HG02610 (cell line): ENCODE data around the gene MRPL24.

ENCODE experiments used
- ATAC-seq: cut with Tn5 transposase; IDR thresholded peaks from one replicate; pipeline ENCODE4 v1.9.1; 2021; ENCODE audit warnings: mild to moderate bottlenecking, moderate library complexity; ENCODE audit not compliant: unreplicated experiment

The MRPL24 gene

DNA sequence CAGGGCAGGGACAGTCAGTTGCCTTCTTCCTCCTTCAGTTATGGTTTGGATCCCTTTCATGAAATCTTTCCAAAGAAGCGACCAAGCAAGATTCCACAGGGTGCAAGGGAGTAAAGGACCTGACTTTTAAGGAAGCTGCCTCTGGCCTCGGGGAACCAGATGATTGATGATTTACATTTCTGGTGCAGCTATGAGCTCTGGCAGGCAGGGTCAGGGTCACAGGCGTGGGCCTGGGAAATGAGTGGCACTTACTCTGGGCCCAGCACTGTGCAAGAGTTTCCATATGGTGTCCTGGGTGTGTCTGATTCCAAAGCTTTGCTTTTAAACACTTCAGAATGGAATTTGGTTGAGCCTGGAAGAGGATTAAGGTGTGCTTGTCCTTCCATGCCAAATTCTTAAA lies 28.3 kb downstream of the MRPL24 start:
- ATAC-seq, result no peak

DNA sequence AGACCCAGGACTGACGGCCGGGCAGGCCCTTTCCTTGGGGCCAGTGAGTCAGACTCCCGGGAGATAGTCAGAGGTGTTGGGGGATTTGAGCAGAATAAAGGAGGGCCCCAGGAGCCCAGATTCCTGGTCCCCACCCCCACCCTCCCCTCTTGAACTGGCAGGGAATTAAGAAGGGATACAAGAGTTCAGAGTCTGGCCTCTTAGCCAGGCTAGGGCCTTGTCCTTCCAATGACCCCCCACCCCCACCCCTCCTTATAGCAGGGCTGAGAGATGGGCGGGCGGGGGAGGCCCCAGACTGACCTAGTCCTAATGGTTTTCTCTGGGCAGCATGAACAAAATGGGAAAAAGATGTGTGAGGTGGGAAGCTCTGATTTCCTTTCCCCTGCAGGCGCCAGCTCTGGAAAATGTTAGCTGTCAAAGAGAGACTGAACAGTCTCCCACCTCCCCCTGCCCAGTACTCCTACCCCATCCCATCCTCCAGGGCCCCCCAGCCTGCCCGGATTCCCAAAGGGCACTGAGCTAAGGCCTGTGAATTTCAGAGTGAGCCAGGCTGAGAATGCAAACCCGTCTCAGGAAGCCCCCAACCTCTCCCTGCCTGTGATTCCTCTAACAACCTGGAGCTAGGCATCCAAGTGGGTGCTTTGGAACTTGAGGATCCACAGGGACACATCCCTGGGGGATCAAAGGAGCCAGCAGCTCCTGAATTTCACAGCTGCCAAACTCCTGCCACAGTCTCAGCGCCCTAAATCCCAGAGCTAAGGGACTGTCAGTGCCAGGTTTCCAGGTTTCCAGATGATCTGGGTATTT lies 29.7 kb downstream of the MRPL24 start:
- no peak for ATAC-seq

DNA sequence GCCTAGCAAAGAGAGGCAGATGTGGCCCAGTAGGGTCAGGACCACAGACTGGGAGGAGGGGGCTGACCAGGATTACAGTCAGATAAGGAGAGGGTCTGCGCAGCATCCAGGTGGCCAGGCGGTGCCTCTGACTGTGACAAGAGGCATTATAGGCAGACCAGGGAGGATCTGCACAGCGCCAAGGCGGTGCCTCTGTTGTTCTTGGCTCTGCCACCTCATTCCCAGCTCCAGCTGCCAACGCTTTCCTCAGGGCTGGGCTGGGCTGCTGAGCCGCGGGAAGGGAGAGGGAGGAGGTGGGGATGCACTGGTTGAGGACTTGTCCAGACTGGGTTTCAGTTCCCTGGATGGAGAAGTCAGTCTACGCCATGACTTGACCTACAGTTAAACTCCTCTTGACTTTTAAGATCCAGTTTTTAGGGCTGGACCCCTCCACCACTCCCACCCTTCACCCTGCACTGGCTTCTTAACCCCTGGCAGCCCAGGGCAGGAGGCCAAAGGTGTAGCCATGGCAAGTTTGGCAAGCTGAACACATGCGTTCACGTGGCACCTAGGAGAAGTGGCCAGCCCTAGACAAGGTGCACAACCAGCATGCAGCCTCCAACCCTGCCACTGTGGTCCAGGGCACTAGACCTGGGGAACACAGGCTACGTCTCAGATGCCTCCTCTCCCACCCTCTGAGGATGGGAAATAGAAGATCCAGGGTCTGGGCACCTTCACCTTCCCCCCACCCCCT lies 31.0 kb downstream of the MRPL24 start:
- no peak for ATAC-seq

DNA sequence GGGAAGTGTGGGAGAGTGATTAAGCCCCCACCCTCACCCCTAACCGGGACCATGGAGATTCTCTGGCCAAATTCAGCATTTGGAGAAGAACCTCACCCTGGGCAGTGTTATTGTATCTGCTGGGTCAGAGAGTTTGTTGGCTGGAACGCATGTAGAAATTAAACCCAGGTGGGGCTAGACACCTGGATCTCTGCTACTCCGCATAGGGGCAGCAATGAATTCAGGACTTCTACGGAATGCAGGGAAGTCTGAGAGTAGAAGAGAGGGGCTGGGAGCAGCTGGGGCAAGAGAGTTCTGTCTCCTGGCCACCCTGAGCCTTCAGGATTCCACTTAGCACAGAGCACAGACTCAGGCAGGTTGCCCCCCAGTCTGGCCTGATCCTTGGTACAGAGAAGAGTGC lies 31.9 kb downstream of the MRPL24 start:
- no peak for ATAC-seq

DNA sequence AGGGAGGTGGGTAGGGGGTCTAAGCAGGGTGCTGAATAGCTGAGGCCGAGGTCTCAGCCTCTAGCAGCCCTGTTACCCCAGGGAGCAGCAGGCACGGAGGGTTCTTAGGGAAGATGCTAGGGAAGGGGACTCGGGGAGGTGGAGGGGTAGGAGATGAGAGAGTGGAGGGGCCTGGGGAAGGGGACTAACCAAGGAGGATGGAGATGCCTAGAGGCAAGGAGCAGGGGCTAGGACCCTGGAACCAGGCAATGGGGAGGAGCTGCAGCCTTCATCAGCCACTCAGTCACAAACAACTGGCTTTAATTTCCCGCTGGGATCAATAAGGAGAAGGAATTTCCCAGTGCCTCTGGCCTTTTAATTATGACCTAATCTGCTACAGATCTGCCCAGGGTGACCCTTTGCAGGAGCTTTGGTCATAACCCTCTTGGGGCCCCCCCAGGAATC lies 32.6 kb downstream of the MRPL24 start:
- no peak for ATAC-seq

DNA sequence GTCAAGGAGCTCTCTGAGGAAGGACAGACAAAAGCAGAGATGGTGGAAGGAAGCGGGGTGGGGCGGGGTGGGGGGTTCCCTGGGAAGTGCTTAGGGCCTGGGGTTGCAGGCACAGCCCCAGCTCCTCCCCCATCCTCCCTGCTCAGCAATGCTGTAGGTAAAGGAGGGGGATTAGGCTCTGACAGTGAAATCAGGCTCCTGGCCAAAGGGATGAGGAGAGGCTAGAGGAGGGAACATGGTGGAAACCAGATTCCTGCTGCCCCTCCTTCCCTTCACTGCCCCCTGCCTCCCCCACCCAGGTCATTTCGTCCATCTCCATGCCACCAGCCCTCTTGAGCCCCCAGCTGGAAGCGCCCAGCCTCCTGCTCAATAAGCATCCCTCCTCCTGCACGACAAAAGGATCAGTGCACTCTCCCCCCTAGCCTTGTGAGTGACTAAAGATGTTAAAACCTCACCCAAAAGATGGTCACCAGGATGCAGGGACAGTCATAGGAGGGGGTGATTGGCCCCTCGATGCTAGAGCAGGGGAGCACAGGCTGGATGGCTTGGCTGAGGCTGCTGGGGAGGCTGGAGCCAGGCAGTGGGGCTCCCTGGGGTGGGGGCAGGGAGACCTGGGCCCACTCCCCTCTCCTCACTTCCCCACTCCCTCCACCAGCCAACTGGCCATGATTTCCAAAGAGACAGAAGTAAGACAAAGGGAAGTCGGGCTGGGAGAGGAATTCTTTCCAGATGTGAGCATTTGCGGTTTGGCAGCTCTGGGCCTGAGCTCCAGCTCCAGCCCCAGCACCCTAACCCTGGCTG lies 33.3 kb downstream of the MRPL24 start:
- no peak for ATAC-seq

DNA sequence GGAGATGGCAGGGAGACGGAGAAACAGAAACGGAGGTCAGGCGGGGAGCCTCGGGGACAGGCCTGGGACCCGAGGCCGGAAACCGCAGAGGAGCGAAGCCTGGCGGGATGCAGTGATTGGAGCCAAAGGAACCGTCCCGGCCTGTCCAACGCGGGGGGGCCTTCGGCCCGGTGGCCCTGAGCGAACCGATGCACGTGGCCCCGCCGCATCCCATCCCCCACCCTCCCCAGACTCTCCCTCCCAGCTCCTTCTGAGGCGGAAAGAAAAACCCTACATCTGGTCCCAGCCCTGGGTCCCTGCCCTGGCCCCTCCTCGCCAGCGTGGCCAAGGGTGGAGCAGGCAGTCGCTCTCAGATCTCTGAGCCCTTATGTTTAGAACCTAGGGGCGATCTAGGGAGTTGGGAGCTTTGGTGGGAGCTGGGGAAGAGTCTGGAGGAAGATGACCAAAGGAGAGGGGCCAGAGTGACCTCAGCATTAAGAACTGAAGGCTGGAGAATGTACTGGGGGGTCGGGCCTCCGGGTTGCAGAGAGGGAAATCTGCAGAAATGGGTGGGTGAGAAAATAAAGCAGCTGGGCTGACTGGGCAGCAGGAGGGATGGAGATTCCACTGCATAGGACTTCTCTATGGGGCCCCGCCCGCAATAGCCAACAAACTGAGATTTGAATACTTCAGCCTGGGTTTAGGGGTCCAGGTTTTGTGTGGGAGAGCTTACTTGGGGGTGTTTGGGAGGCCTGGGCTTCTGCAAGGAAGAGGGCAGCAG lies 34.1 kb downstream of the MRPL24 start:
- no peak for ATAC-seq

DNA sequence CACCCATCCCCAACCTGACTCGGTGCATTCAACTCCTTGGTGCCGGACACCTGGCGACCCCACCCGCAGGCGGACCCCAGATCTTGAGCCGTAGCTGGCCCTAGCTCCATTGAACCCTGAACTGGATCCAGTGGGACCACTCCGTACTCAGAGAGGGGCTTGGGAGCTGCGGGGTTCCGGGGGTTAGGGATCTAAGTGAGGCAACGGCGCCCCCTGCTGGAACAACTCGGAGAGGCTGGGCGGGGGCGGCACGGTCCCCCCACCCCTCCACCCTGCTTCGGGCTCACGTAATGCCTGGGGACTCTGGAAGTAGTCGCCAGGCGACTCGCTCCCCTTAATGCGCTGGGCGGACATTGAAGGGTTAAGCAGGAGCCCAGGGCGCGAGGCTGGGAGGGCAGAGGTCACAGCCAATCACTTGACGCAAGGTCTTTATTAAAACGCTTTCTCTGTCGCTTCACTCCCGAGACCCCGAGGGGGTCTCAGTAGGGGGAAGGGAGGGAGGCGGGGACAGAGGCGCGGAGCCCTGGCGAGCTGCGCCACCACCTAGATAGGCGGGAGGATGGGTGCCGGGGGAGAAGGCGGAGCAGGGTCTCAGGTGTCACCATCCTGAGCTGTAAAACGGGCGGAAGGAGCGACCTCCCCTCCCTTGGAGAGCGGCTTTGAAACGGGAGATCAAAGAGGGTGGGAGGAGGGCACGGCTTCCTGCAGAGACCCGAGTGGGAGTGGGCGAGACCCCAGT lies 34.8 kb downstream of the MRPL24 start:
- no peak for ATAC-seq

DNA sequence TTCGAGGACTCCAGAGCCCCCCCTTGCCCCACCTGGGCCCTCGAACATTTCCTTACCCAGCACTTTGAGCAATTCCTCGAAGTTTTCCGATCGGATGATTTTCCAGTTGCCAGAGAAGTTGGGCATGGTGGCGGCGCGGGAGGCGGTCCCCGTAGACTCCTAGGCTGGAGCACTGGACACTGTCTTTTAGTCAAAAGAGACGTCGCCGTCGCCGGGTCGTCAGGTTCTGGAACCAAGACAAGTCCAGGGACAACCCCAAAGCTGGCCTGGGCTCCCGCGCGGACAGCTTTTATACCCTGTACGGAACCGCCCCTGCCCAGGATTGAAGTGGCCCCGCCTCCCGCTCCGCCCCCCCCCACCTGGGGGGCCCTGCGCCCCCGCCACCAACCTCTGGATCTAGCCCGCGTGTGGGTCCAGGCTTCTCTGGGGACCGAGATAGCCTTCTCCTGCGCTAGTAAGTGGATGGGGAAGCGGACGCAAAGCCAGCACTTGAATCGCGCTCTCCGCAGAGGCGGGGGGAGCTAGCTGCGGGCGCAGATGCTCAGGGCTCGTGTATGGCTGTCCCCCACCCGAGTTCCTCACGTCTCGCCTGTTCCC lies 35.5 kb downstream of the MRPL24 start, which contains the start of gene CRABP2:
Gene CRABP2, minus strand, starts transcription at position 263 of the 597 bp plus-strand sequence. Its CDS starts 137 bp downstream, at position 126.
- ATAC-seq, result no peak

DNA sequence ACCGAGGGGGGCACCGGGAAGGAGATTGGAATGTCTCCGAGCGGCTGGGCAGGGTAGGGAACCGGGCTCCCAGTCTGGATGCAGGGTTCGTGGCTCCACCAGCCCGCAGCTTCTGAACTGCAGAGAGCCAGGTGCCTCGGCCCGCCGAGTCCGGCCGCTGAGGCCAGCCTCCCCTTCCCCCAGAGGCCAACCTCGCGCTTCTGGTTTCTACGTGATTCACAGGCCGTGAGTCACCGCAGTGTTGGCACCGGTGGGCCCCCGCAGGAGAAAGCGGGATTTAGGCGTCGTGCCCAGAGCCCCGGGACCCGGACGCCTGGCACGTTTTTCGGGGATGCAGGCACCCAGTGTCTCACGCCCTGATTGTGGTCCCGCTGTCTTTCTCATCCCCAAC lies 36.0 kb downstream of the MRPL24 start:
- ATAC-seq, result no peak

DNA sequence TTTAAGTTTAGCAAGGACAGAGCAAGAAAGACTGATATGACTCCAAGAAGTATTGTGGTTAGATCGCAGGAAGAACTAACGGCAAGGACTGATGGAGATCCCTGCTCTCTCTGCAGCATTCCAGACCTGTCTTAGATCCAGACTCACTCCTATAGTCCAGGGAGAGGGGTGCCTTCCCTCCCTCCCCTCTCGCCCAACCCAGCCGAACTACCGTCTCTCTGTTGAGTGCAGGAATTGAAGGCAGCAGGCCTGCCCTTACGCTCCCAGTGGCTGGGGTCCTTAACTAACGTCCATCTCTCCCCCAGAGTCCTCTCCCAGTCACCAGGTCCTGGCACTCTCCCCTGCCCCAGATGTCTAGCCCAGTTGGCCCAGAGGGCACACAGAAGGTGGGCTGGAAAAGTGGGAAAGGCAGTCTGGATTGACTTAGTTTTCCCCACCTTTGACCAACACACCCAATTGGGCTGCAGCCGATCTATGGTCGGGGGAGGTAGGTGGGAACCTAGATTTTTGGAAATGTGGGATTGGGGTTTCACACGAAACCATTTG lies 36.6 kb downstream of the MRPL24 start:
- ATAC-seq, result no peak

DNA sequence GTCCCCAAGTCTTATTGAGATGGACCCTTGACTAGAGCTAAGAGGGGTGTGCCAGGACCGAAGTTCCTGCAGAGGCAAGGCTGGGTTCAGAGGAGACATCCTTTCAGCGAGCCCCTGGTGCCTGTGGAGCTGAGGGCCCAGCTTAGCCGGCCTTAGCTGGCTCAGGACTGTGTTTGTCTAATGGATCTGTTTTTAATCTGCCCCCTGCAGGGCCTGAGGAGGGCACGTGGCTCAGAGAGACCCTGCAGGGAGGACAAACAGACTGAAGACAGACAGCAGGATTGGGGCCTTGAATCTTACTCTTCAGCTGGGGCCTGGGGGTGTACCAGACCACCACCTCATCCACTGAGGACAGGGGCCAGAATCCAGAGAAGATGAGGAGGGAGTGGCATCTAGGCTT lies 37.1 kb downstream of the MRPL24 start:
- ATAC-seq, result no peak

DNA sequence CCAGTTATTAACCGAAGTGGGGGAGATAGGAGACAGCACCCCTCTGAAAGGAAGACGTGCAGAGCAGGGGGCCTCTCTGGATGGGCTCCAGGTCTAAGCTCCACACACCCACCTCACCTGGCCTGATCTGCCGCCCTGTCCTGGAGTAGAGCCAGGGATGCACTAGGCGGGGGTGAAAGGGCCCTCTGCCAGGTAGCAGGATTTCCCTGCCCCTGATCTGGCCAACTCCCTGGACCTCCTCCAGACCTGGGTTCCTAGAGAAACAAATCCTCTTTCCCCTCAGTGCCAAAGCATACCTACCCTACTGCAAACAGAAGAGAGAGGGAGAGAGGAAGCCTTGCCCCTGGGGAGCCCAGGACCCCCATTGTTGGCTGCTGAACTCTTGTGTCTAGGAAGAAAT lies 37.6 kb downstream of the MRPL24 start:
- no peak for ATAC-seq

DNA sequence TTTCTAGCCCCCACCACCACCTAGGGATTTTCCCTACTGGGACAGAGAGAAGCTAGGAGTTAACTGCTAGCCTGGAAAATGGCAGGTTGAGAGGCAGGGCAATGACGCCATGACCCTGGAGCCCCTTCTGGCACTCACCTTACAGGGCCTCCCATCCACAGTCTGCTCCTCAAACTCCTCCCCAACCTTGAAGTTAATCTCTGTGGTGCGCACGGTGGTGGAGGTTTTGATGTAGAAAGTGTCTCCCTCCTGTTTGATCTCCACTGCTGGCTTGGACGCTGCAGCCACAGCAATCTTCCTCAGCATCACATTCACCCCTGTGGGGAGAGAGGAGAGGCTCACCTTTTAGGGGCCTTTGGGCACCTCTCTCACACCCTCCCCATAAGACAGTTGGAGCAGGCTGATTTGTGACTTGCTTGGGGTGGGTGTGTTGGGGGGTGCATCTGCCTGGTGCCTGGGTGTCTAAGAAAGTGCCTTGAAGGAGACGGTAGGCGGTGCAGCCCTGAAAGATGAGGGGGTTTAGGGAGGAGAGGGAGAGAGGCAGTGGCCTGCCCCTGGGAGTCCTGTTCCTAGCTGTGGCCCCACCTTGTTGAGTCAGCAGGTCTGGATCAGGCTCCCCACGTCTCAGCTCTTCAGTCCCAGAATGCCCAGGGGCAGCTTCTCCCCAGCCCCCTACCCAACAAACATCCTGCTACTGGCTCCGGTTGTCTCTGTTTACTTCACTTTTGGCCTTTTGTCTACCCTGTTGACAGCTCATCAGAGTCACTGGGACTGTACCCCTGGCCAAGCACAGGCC lies 40.0 kb downstream of the MRPL24 start:
- no peak for ATAC-seq

DNA sequence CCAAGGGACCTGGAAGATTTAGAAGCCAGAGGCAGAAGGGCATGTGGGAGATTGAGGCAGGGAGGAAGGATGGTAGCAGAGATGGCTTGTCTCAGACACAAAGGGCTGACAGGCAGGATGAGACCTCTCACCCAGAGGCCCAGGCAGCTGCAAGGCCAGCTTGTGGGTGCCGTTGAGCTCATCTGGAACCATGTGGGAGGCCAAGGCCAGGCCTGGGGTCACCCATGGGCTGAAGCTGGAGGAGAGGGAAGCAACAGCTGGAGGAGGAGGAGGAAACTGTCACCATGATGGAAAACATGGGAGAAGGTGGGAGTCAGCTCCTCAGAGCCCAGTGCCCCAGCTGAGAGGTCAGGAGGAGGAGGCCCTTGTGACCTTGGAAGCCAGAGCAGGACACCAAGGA lies 41.9 kb downstream of the MRPL24 start:
- ATAC-seq, result no peak

DNA sequence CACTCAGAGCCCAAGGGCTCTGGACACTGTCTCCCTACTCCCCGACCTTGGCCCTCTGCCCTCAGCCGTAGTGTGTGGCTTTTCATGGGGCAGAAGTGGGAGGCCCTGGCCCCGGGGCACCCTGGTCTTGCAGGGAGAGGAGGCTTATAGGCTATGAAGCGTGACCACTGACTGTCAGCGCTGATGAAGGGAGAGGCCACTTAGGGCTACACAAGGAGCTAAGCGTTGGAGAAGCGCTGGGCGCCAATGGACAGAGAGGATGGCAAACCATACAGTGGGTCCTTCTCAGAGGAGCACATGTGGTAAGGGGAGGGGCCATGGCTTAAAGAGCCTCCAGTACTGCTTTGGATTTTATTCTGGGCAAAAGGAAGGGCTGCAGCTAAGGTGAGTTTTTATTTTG lies 43.4 kb downstream of the MRPL24 start:
- ATAC-seq, result no peak

DNA sequence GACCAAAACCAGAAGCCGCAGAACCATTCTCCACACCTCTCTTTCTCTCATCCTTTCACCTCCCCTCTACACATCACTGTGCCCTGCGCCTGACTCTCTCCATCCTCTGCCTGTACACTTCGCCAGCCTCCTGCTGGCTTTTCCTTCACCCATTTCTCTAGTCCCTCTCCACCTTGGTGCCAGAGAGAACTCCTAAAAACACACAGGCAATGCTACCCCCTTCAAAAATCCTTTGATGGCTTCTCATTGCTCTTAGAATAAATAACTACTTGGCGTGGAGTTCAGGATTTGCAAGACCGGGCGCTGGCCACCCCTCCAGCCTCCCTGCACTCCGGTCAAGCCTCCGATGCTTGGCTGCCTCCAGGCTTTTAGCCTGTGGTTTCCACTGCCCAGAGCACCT lies 44.1 kb downstream of the MRPL24 start:
- no peak for ATAC-seq

DNA sequence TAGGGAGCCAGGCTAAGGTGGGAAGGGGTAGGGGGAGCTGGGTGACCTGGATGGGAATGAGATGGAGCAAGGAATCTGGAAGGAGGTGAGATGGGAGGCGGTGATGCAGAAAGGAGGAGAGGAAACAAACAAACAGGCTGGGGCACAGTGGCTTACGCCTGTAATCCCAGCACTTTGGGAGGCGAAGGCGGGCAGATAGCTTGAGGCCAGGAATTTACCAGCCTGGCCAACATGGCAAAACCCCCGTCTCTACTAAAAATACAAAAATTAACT lies 46.3 kb downstream of the MRPL24 start:
- ATAC-seq, result no peak
